ENCODE data around the gene FMN2.

DNA sequence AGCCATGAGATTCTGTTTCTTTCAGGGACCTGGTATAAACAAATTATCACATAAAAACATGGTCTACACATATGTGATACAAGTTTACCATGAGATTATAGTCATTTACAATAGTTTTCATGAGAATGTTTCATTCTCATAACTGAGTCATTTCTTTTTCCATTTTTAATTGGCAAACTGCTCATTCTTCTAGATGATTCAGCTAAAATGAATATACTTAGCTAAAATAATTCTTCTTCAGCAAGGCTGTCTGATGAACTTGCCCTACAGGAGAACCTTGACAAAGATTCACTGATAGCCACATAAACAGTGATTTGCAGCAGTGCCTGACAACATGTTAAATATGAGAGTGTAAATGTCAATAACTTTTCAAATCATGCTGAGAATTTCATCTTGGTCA is 253.2 kb downstream of the FMN2 start:
- TF ChIP-seq CTCF (conservative IDR thresholded peaks at IDR 0.05) (no peak), ZFX (IDR thresholded peaks at IDR 0.05) (no peak)
